Natural killer cell treated with Interleukin-12 subunit alpha and Interleukin-12 subunit beta and Interleukin-15 and Interleukin-18, amount 100 ng/mL, for 72 hours (primary cell): ENCODE data around the gene NLRC5. TPM values are rescaled to one million over a fixed set of nuclear protein-coding genes. Genes with fewer than 3 reads are reported as not detected.
A peak's percentile ranks its signal among the peaks of the same experiment; 100 is the strongest.
"Not testable (repeated sequence)": the region's sequence is repeated elsewhere in the genome, so short reads cannot be mapped to it uniquely, and the experiment has no call there.

Experiments used
- ATAC-seq, 2 donors: fragments of 150-1000 bp; cut with Tn5 transposase in 1 of 2; sonication (Bioruptor Pico), chemical (Tn5 transposase) in 1 of 2; 2 replicates each; pipeline ENCODE4 v1.10.0; 2021
- DNase-seq: peaks from one replicate; pipeline ENCODE4 v3.0.0; 2022; ENCODE audit warnings: low spot score
- H3K27ac Mint-ChIP-seq, 2 donors: 1 replicate in 1 of 2; 2 replicates in 1 of 2; pipeline ENCODE4 v1.8.0; 2022; ENCODE audit warnings: mixed read lengths in 2 of 2, mild to moderate bottlenecking in 1 of 2, moderate library complexity in 1 of 2
- H3K27me3 Mint-ChIP-seq, 2 donors: 1 replicate in 1 of 2; 2 replicates in 1 of 2; pipeline ENCODE4 v1.8.0; 2022; ENCODE audit warnings: mixed read lengths in 2 of 2
- H3K36me3 Mint-ChIP-seq: one replicate; pipeline ENCODE4 v1.8.0; 2022; ENCODE audit warnings: mixed read lengths
- H3K4me1 Mint-ChIP-seq, 2 donors: 1 replicate in 1 of 2; 2 replicates in 1 of 2; pipeline ENCODE4 v1.8.0; 2022; ENCODE audit warnings: low read depth in 2 of 2, mixed read lengths in 2 of 2, mild to moderate bottlenecking in 1 of 2
- H3K4me3 Mint-ChIP-seq: one replicate; pipeline ENCODE4 v1.8.0; 2022; ENCODE audit warnings: mixed read lengths
- H3K9me3 Mint-ChIP-seq: 2 replicates; pipeline ENCODE4 v1.8.0; 2022; ENCODE audit warnings: mixed read lengths
- total RNA-seq, 2 donors: library from RNA; stranded (reverse); gene quantifications; one replicate each; pipeline ENCODE4 v1.2.3, GENCODE V29; 2022

The NLRC5 gene
- total RNA-seq, 2 donors from 2014 or later = 190 to 316 TPM

DNA sequence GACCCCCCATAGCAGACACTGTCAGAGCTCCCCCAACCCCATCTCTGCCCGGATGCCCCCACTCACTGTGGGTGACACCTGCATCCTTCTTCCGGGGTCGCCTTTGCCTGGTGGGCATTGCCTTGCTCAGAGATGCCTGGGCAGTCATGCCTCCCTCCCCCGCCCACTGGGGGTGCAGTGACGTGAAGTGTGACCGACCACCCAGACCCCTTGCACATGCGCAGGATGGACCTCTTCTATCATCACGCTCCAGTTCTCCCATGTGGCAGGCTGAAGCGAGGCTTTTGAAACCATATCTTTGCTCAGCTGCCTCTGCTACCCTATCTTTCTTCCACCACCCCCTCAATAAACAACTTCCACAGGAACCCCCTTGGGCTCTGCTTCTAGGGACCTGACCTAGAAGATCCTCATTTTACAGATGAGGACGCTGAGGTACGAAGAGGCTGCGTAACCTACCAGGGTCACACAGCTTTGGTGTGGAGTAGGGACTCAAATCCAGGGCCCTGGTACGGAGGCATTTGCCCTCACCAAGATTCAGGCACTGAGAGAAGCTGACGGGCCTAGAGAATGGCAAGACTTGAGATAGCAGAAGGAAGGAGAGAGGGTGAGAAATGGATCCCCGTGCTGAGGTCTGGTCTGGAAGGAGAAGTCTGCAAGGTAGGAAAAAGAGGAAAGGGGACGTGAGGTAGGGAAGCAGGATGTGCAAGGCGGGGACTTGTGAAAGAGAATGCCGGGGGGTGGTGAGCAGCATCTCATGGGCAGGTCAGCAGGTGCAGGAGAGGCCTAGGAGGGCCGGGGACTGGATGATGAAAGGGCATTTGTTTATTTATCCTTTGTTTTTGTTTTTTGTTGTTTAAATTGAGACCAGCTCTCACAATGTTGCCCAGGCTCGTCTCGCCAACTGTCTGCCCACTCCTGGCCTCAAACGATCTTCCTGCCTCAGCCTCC is 14.4 kb downstream of the NLRC5 start:
- peaks cover 59 to 70% of the 10 kb centered on the region in 2 donors for H3K4me1 Mint-ChIP-seq
- peak overlapping the region; percentile 69 for H3K4me3 Mint-ChIP-seq
- peaks cover 16% of the 10 kb centered on the region for H3K36me3 Mint-ChIP-seq
- ATAC-seq (no peak), DNase-seq (peak; percentile 59)
- H3K27ac Mint-ChIP-seq = peak overlapping the region; percentile 98 to 99
- no peaks in the 10 kb centered on the region for H3K27me3 Mint-ChIP-seq
- no peaks in the 10 kb centered on the region for H3K9me3 Mint-ChIP-seq

DNA sequence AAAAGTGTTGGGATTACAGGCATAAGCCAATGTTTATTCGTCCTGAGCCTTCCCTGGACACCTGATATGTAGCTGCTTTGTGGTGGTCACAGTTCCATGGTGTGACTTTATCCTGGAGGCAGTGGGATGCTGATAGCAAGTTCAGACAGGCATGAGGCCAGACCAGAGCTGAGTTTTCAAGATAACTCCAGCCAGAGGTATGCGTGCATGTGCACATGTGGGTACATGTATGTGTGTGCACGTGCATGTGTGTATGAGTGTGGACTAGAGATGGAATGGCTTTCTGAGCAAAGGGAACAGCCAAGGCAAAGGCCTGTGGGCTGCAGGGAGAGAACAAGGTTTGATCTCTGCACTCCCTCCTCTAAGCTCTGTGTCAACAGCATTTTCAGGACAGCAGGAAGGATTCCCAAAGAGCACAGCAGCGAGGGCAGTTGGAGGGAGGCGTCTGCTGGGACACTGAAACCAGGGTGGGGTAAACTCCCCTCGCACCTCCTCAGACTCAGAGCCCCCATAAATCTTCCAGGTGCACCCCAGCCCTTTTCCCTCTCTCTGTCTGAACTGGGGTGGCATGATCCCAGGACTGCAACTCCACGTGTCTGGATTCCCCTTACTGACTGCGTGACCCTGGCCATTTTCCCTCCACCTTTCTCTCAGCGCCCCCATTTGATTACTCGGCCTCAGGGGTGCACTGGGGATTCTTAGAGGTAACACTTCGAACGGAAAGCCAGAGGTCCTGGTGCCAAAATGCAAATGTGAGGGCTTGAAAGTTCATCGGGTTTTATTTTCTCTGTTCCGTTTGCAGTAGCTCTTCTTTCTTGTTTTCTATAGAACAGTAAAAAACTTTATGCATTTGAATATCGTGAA is 15.3 kb downstream of the NLRC5 start:
- Mint-ChIP-seq H3K36me3 (peaks cover 16% of the 10 kb centered on the region), H3K27me3 (no peaks in the 10 kb centered on the region), H3K4me3 (peak overlapping the region; percentile 69), H3K4me1 (peaks cover 56 to 67% of the 10 kb centered on the region in 2 donors), H3K27ac (peak overlapping the region; percentile 98 to 99), H3K9me3 (no peaks in the 10 kb centered on the region)
- DNase-seq (peak; percentile 23), ATAC-seq (no peak)

DNA sequence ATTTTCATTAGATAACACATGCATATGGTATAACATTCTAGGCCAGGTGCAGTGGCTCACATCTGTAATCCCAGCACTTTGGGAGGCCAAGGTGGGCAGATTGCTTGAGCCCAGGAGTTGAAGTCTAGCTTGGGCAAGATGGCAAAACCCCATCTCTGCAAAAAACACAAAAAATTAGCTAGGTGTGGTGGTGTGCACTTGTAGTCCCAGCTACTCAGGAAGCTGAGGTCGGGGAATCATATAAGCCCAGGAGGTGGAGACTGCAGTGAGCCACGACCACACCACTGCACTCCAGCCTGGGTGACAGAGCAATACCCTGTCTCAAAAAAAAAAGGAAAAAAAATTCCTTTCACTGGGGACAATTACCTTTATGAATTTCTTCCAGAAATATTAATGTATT is 16.2 kb downstream of the NLRC5 start:
- H3K36me3 Mint-ChIP-seq = peaks cover 16% of the 10 kb centered on the region
- not testable (repeated sequence) for H3K27me3 Mint-ChIP-seq, DNase-seq, H3K9me3 Mint-ChIP-seq, H3K4me3 Mint-ChIP-seq, ATAC-seq
- peaks cover 55 to 65% of the 10 kb centered on the region in 2 donors for H3K4me1 Mint-ChIP-seq
- H3K27ac Mint-ChIP-seq = peak overlapping the region; percentile 98 to 99

DNA sequence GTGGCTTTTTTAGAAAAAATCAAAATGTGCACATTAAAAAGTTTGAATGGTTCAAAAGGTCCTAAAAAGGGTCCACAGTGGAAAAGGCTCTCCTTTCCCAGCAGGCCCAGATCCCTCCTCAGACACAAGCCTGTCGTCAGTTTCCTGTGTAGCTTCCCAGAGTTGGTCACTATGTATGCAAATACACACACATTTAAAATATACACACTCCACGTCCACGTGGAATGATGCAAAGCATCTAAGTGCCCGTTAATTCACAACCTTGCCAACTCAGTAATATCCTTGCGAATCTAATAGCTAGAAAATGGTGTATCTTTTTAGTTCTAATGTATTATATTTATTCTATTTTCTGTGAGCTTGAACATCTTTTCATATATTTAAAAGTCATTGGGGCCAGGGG is 17.7 kb downstream of the NLRC5 start:
- Mint-ChIP-seq H3K36me3 (peaks cover 16% of the 10 kb centered on the region), H3K27ac (peak overlapping the region in 1 of 2 donors; percentile 72), H3K27me3 (no peaks in the 10 kb centered on the region), H3K4me1 (peaks cover 51 to 57% of the 10 kb centered on the region in 2 donors), H3K9me3 (no peaks in the 10 kb centered on the region), H3K4me3 (peak overlapping the region; percentile 51)
- ATAC-seq (no peak), DNase-seq (peak; percentile 12)

DNA sequence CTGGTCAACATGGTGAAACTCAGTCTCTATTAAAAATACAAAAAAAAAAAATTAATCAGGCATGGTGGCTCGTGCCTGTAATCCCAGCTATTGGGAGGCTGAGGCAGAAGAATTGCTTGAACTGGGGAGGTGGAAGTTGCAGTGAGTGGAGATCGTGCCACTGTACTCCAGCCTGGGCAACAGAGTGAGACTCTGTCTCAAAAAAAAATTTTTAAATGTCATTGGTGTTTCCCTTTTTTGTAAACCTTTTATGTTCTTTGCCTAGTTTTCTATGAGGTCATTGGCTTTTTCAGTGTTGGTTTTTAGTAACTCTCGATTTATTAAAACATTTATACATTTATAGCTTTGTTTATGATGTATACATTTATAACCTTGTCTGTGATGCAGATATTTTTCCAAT is 18.2 kb downstream of the NLRC5 start:
- Mint-ChIP-seq H3K9me3 (no peaks in the 10 kb centered on the region), H3K4me3 (peak overlapping the region; percentile 51), H3K36me3 (peaks cover 16% of the 10 kb centered on the region), H3K27ac (peak overlapping the region in 1 of 2 donors; percentile 72), H3K4me1 (peaks cover 53 to 58% of the 10 kb centered on the region in 2 donors), H3K27me3 (no peaks in the 10 kb centered on the region)
- DNase-seq (peak; percentile 18), ATAC-seq (no peak)

DNA sequence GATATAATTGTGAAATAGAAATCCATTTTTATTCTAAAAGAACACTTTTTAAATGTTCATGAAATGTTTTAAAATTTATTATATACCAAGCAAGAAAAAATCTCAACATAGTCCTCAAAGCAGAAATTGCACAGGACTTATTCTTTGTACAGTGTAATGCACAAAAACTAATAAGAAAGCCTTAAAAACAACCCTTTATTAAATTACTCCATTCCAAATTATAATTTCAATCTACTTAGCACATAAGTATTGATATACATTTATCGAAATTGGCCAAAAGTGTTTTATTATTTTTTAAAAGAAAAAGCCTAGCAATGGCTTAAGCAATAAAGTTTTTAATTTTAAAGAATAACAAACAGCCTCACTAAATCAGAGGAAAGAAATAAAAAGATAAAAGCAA is 19.1 kb downstream of the NLRC5 start:
- H3K36me3 Mint-ChIP-seq = peaks cover 16% of the 10 kb centered on the region
- peak overlapping the region; percentile 74 to 94 for H3K27ac Mint-ChIP-seq
- no peak for DNase-seq
- H3K4me1 Mint-ChIP-seq = peaks cover 49 to 65% of the 10 kb centered on the region in 2 donors
- H3K9me3 Mint-ChIP-seq = no peaks in the 10 kb centered on the region
- ATAC-seq = no peak
- no peaks in the 10 kb centered on the region for H3K27me3 Mint-ChIP-seq
- H3K4me3 Mint-ChIP-seq = no peak overlapping the region

DNA sequence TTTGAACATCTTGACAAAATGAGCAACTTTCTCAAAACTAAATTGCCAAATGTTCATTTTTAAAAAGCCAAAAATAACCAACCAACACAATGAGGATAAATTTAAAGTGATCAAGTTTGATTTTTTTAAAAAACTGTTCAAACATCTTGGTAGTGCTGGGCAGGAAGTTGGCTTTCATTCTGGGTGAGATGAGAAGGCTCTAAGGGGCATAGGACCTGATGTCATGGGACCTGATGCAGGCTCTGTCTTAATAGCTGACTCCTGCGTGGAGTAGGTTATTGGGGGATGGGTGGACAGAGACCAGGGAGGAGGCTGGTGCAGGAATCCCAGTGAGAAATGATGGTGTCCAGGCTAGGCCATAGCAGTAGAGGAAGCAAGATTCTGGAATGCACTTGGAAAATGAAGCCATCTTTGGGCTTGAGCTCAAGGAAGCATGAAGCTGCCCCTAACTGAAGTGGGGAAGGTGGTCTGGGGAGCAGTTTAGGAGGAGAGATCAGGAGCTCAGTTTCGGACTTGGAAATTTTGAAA is 20.4 kb downstream of the NLRC5 start:
- Mint-ChIP-seq H3K36me3 (peaks cover 5% of the 10 kb centered on the region), H3K4me1 (peaks cover 47 to 65% of the 10 kb centered on the region in 2 donors), H3K4me3 (peak overlapping the region; percentile 68), H3K27me3 (no peaks in the 10 kb centered on the region), H3K27ac (peak overlapping the region; percentile 74 to 94), H3K9me3 (no peaks in the 10 kb centered on the region)
- DNase-seq (peak; percentile 56), ATAC-seq (peak in 1 of 2 donors; percentile 48)

DNA sequence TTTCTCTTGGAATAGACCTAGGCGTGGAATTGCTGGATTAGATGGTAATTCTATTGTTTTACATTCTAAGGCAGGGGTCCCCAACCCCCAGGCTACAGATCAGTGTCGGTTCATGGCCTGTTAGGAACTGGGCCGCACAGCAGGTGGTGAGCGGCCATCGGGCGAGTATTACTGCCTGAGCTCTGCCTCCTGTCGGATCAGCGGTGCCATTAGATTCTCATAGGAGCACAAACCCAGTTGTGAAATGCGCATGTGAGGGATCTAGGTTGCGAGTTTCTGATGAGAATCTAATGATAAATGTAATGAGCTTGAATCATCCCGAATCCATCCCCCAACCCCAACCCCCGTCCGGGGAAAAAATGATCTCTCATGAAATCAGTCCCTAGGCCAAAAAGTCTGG is 23.0 kb downstream of the NLRC5 start:
- DNase-seq = peak; percentile 10
- Mint-ChIP-seq H3K27ac (peak overlapping the region; percentile 86 to 94), H3K4me3 (peak overlapping the region; percentile 64), H3K4me1 (peaks cover 49 to 65% of the 10 kb centered on the region in 2 donors), H3K9me3 (no peaks in the 10 kb centered on the region), H3K27me3 (no peaks in the 10 kb centered on the region), H3K36me3 (peaks cover 5% of the 10 kb centered on the region)
- no peak for ATAC-seq

DNA sequence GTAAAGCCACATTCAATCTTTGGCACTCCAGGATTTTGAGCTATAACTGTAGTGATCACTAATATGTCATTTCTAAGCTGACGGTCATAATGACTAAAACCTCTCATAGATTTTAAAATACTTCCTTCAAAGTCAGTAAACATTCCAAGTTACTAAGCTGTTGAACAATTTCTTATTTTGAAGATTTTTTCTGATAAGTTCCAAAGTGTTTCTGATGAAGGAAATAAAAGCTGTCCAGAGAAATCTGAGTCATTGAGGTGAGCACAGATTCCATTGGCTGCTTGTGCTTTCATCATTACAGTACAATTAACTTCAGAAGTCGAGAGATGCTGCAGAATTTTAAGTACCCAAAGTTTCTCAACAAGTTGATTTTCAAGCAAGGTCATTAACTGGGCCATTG is 23.9 kb downstream of the NLRC5 start:
- ATAC-seq = no peak
- H3K4me1 Mint-ChIP-seq = peaks cover 53 to 69% of the 10 kb centered on the region in 2 donors
- H3K27me3 Mint-ChIP-seq = no peaks in the 10 kb centered on the region
- H3K4me3 Mint-ChIP-seq = peak overlapping the region; percentile 68
- H3K27ac Mint-ChIP-seq = peak overlapping the region; percentile 94
- H3K36me3 Mint-ChIP-seq = peaks cover 11% of the 10 kb centered on the region
- no peaks in the 10 kb centered on the region for H3K9me3 Mint-ChIP-seq
- DNase-seq = no peak

DNA sequence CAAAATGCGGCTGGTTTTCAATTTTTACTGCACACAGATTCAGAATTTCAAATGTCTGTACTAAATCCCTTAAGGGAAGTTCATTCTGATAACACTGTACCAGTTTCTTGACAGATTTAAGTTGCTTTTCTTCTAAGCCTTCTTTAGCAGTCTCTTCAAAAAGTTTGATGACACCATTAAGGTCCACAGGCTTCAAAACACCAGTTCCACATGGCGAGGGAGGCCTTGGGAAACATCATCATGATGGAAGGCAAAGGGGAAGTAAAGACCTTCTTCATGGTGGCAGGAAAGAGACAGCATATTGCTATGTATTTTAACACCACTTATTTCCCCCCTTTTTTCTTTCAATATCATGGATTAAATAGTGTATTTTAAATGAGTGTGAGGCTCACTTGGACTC is 24.5 kb downstream of the NLRC5 start:
- ATAC-seq = no peak
- Mint-ChIP-seq H3K27me3 (no peaks in the 10 kb centered on the region), H3K27ac (peak overlapping the region; percentile 94), H3K36me3 (peaks cover 14% of the 10 kb centered on the region), H3K4me1 (peaks cover 55 to 73% of the 10 kb centered on the region in 2 donors), H3K4me3 (peak overlapping the region; percentile 68), H3K9me3 (no peaks in the 10 kb centered on the region)
- no peak for DNase-seq

DNA sequence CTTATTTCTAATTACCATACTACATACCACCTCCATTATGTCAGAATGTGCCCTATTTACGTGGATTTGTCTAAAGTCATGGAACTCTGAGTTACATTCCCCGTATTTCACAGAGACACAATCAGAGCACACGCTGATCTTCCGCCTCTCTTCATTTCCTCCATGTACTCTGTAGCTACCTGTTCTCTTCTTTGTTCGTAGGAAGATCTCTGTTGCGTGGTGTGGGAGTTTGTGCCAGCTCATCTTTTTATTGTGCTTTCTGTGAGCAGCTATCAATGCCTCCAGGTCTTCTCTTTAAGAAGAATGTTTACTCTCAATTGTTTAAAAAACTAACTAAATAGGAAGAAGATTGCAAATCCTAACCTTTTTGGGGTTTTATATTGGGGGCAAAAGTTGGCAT is 26.9 kb downstream of the NLRC5 start:
- H3K27ac Mint-ChIP-seq = peak overlapping the region; percentile 48 to 94
- no peak for DNase-seq
- H3K9me3 Mint-ChIP-seq = no peaks in the 10 kb centered on the region
- H3K4me1 Mint-ChIP-seq = peaks cover 57 to 58% of the 10 kb centered on the region in 2 donors
- peak overlapping the region; percentile 33 for H3K4me3 Mint-ChIP-seq
- ATAC-seq = no peak
- no peaks in the 10 kb centered on the region for H3K27me3 Mint-ChIP-seq
- H3K36me3 Mint-ChIP-seq = peaks cover 27% of the 10 kb centered on the region

DNA sequence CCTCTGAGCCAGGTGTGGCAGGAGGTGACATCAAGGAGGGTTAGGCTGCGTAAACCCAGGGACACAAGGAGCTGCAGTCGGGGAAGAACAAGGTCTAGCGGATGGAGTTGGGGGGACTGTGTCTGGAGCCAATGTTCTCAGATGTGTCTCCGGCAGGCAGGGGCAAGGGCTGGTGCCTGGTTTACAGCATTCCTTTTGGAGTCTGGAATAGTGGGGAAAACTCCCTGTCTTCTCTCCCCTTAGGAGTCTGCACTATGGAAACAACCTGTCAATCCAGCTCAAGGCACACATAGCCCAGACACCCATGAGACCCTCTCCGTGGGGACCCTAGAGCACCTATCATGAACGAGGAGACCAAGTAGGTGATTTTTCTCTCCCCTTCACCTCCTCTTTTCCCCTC is 27.5 kb downstream of the NLRC5 start:
- no peaks in the 10 kb centered on the region for H3K9me3 Mint-ChIP-seq
- H3K27me3 Mint-ChIP-seq = no peaks in the 10 kb centered on the region
- DNase-seq = no peak
- H3K4me3 Mint-ChIP-seq = peak overlapping the region; percentile 21
- H3K27ac Mint-ChIP-seq = peak overlapping the region; percentile 48 to 94
- H3K4me1 Mint-ChIP-seq = peaks cover 60 to 62% of the 10 kb centered on the region in 2 donors
- H3K36me3 Mint-ChIP-seq = peaks cover 30% of the 10 kb centered on the region
- ATAC-seq = no peak

DNA sequence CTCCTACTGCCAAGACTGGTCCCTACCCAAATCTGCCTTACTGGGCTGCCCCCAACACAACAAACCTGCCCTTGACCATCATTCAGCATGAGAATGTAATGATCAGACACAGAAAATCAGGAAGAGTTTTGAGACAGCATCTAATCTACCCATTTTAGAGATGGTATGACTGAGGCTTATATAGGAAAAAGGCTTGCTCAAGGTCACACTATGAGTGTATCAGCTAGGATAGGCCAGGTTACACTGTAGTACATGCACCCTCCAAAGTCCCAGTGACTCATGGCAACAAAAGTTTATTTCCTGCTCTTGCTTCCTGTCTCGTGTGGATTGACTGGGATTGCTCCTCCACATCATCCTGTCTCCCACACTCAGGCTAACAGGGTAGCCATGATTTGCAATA is 27.9 kb downstream of the NLRC5 start:
- Mint-ChIP-seq H3K27ac (peak overlapping the region; percentile 48 to 94), H3K4me1 (peaks cover 59 to 62% of the 10 kb centered on the region in 2 donors), H3K27me3 (no peaks in the 10 kb centered on the region), H3K4me3 (peak overlapping the region; percentile 21), H3K36me3 (peaks cover 30% of the 10 kb centered on the region), H3K9me3 (no peaks in the 10 kb centered on the region)
- peak; percentile 12 for DNase-seq
- ATAC-seq = no peak
